HG02938 (cell line): ENCODE results near the gene AMOTL2.

Experiments used
- ATAC-seq: cut with Tn5 transposase; IDR thresholded peaks from one replicate; pipeline ENCODE4 v1.9.1; 2021; ENCODE audit warnings: mild to moderate bottlenecking, moderate library complexity; ENCODE audit not compliant: unreplicated experiment

AMOTL2 gene

GRCh38 chr3:134374105-134374790, at the start of gene AMOTL2:
Gene AMOTL2 (minus strand): TSS chr3:134374447. CDS start chr3:134371433, 3,014 bp downstream.
- no peak for ATAC-seq

DNA sequence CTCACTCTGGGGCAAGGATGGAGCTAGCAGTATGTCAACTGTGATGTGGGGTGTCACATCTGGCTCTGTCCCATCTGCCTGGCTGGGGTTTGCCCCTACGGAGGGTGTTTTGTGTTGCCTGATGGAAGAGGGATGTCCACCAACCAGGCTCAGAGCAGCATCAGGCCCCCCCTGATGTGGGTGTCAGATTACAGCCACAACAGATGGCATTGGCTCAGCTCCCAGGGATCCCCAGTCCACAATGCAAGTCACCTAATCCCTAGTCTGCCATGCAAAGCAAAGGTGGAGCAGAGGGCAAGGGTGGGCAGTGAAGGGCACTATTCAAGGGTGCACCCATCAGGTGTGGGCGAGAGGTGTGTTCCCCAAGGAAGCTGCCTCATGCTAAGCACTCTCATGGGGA, 48.9 kb upstream of the AMOTL2 start:
- ATAC-seq, result no peak

- no peak for ATAC-seq
Measured at GRCh38 chr3:134419960-134420321, 45.7 kb upstream of the AMOTL2 start.

DNA sequence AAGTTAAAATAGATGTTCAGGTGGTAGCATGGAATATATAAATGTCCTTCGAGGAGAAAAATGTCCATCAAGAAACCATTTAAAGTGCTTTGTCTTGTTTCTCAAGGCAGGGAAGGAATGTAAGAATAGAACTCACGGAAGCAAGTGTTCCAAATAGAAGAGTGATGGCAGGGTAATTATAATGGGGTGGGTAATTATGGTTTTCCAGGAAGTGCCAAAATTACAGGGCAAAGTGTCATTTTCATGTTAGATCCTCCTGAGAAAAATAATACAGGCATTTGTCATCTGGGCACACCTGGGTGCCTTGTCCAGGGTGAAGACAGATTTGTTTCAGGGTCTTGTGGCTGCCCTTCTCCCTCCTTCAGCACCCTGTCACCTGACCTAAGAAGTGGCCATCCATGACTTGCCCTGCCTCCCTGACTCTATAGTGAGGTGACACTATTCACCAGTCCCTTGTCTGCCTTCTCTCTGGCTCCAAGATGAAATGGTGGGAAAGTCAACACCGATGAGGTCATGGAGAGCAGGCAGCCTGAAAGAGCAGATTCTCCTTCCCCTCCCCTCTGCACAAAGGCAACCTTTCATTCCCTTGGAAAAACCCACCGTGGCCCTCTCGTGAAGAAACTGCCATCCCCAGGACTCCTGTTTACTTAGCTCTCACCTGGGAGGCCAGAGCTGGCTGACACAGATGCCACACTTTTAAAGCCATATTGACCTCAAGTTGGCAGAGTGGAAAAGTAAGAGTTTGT, 45.1 kb upstream of the AMOTL2 start:
- ATAC-seq, result no peak

GRCh38 chr3:134409041-134409440, 34.8 kb upstream of the AMOTL2 start:
- no peak for ATAC-seq

DNA sequence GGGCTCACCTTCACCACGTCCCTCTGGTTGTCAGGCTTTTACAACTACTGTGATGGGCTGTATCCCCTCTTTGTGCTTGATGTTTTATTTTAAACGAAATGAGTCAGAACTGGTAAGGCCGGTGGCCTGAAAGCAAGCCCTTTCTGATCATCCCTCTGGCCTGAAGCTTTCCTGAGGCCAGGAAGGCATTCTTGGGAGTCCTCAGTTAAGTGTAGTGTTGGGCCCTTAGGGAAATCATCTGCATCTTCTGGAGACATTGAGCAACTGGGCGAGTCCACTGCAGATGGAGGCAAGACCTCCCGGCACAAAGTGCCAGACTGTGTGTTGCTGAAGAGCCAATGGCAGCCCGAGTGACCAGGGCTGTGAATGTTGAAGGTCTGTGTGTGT, 33.0 kb upstream of the AMOTL2 start:
- ATAC-seq, result no peak

DNA sequence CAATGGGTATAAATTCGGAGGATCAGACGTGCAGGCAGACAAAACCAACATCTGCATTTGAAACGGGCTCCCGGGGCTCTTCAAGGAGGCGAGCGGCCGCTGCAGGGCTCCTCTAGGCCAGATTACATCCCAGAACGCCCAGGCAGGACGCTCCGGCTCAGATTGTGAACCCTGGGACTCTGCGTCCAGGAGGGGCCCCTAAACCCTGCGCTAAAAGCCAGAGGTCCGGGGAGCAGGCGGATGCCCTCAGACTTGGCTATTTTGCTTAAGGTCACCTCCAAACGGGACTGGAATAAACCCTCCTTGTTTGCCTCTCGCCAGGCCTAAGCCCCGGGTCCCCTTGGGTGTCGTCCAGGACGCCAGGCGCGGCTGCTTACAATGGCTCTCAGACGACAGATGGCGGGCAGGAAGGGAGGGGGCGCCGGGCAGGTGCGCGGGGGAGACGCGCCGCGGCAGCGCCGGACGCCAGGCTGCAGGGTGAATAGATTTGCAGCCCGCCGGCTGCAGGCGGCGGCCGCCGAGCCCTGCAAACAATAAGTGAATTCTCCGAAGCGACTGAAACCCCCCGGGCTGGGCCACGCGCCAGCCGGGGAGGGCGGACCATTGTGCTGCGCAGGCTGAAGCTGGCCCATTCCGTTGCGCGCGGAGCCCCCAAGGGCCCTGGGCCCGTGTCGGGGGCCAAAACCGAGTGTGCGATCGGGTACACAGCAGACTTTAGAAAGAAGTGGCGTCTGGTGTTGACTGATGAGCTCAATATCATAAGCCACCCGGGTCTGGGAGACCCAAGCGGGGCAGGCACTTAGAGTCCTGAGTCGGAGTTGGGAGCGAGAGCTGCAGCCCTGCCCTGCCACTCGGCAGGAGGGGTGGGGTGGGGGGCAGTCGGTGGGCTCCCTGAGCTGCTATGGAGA, 32.3 kb upstream of the AMOTL2 start:
- no peak for ATAC-seq

- ATAC-seq, result no peak
Measured at GRCh38 chr3:134404366-134404885, 30.2 kb upstream of the AMOTL2 start.

DNA sequence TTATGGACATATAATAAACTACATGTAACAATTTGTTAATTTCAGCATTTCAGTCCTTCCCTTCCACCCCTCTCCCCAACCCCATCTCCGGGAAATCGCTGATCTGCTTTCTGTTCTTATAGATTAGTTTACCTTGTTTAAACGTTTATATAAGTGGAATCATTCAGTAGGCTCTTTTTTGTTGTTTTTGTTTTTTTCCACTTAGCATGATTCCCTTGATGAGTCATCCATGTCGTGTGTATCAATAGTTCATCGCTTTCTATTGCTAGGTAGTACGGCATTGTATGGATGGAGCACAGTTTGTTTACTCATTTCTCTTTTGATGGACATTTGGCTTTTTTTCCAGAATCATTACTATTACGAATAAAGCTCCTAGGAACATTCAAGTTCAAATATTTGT, 23.5 kb upstream of the AMOTL2 start:
- ATAC-seq, result no peak

DNA sequence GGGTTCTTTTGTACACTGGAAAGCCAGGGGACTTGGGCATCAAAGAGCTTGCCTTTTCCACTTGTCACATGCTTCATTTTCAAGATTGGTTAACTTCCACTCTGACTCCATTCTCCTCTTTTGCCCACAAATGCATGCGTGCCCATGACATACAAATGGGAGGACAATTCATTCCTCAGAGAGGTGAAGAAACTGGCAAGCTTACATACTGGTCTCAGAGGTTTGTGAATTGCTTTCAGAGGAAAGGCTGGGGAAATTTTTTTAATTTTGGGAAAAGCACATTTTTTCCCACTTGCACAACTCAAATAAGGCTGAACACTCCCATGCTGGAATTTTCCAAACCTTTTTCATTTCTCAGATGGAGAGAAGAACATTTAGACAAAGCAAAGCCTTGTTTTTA, 20.9 kb upstream of the AMOTL2 start:
- no peak for ATAC-seq

GRCh38 chr3:134394380-134394779, 20.1 kb upstream of the AMOTL2 start:
- no peak for ATAC-seq

- ATAC-seq, result no peak
Measured at GRCh38 chr3:134393074-134393473, 18.8 kb upstream of the AMOTL2 start.

DNA sequence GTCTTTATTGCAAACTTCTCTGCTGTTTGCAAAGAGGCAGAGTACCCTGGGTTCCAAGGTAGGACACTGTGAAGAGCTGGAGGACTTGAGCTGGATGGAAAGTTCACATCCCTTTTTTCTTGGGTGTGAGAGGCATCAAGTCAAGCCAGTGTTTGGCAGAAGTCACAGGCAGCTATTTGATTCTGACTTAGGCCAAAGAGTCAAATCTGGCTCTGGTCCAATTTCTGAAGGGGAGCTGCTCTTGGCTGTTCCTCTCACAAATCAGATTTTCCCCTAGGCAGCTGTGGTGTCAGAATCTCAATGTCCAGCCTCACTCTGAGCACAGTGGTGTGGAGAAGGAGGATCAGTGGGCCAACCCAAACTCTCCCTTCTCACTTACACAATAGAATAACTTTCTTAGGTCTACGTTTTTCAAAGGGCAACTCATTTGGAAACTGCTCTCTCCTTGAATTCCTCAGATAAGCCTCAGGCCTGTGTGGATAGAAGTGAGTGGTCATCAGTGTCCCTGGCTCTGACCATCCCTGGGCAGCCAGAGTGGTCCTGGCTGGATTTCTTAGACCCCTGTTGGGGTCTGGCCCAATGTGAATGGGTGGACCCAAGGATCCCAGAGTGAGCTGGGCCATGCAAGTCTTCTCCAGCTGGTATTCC, 18.2 kb upstream of the AMOTL2 start:
- no peak for ATAC-seq

DNA sequence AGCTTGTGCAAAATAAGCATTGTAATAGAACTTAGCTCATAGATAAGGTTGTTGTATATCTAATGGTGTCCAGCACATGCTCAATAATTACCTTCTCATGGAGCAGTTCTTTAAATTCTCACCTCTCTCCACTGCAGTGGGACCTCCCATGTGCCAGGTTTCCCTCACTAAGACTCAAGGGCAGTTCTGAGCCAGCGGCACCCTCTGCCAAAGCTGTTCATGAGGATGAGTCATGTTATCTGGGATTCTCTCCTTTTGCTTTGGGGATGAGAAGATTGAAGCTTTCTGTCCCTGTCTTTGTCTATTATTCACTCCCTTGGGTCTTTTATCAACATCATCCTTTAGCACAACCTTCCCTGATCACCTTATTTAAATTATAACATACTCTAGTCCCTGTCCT, 15.6 kb upstream of the AMOTL2 start:
- ATAC-seq, result no peak

- no peak for ATAC-seq
Measured at GRCh38 chr3:134388788-134389485, 14.7 kb upstream of the AMOTL2 start.

DNA sequence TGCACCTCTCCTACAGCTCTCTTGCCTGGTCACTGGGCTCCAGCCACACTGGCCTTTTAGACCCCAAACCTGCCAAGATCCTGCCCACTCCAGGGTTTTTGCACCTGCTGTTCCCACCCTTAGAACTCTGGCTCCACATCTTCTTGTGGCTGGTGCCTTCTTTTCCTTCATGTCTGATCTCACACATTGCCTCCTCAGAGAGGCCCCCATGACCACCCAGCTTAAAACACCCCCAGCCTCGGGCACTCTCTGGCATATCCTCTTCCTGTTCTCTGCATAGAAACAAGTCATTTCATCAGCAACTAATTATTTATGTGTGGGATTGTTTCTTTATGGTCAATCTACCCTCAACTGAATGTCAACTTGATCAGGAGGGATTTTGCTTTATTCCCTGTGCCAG, 14.0 kb upstream of the AMOTL2 start:
- no peak for ATAC-seq

DNA sequence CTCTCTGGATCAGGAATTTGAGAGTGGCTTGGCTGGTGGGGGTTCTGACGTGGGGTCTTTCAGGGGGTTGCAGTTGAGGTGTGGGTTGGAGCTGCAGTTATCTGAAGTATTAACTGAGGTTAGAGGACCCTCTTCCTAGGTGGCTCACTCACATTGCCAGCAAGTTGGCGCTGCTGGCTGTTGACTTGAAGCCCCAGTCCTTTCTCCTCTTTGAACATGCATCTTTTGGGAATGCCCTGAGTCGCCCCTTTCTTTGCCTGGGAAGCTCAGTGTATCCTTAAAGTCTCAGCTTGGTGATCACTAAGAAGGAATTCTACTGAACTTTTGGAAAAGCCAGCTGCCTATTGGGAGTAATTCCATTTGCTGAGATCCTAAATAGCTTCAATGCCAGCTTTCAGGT, 13.0 kb upstream of the AMOTL2 start:
- ATAC-seq, result no peak

DNA sequence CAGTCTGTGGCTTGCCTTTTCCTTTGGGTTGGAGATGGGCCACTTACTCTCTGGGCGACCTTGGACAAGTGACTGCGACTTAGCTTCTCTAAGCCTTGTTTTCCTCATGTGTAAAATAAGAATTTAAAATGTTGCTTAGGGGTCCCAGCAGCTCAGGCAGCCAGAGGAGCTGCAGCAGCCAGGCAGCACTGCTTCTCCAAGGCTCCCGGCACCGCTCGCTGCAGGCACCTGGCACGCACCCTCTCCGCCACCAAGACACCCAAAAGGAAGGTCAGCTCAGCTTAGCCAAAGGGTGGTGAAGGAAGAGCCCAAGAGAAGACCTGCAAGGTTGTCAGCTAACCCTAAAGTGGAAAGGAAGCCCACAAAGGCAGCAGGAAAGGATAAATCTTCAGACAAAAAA, 10.7 kb upstream of the AMOTL2 start:
- no peak for ATAC-seq

GRCh38 chr3:134381831-134382442, 7.7 kb upstream of the AMOTL2 start:
- no peak for ATAC-seq

GRCh38 chr3:134381076-134381475, 6.8 kb upstream of the AMOTL2 start:
- no peak for ATAC-seq
